Activated CD4-positive, alpha-beta T cell treated with anti-CD3 and anti-CD28 coated beads, Interleukin-2, amount 50 U/mL, for 24 hours (primary cell): ENCODE data around the gene PIK3CG.

Experiments
- DNase-seq, 2 donors: peaks; one replicate each; pipeline ENCODE4 v3.0.0-alpha.2; 2020; ENCODE audit warnings: low read depth in 1 of 2, low spot score in 1 of 2

PIK3CG gene

GRCh38 chr7:106858618-106859532, 6.2 kb upstream of the PIK3CG start:
- DNase-seq = no peak

GRCh38 chr7:106862317-106863089, 2.6 kb upstream of the PIK3CG start:
- DNase-seq = no peak

- DNase-seq = no peak
Observed at GRCh38 chr7:106863274-106863997, 1.6 kb upstream of the PIK3CG start.

- DNase-seq = no peak
Observed at GRCh38 chr7:106864298-106865081, 592 bp upstream of the PIK3CG start.

GRCh38 chr7:106866298-106867281, 1.5 kb downstream of the PIK3CG start:
- no peak for DNase-seq

- DNase-seq = no peak
Observed at GRCh38 chr7:106867641-106868351, 2.7 kb downstream of the PIK3CG start.

- DNase-seq = no peak
Observed at GRCh38 chr7:106868364-106868763, 3.3 kb downstream of the PIK3CG start.

GRCh38 chr7:106869954-106870353, 4.9 kb downstream of the PIK3CG start:
- no peak for DNase-seq

GRCh38 chr7:106870528-106870927, 5.4 kb downstream of the PIK3CG start:
- DNase-seq = no peak

- no peak for DNase-seq
Observed at GRCh38 chr7:106870983-106871410, 5.9 kb downstream of the PIK3CG start.

GRCh38 chr7:106871793-106872571, 6.9 kb downstream of the PIK3CG start:
- no peak for DNase-seq

- no peak for DNase-seq
Observed at GRCh38 chr7:106872763-106873162, 7.7 kb downstream of the PIK3CG start.

- no peak for DNase-seq
Observed at GRCh38 chr7:106874076-106874475, 9.0 kb downstream of the PIK3CG start.

GRCh38 chr7:106875508-106875907, 10.4 kb downstream of the PIK3CG start:
- DNase-seq = no peak

GRCh38 chr7:106878748-106879439, 13.8 kb downstream of the PIK3CG start:
- DNase-seq = no peak

GRCh38 chr7:106881984-106882383, 16.9 kb downstream of the PIK3CG start:
- no peak for DNase-seq

- no peak for DNase-seq
Observed at GRCh38 chr7:106883456-106884026, 18.5 kb downstream of the PIK3CG start.
